H1 (cell line): ENCODE results near the gene PLPPR1. TPM values are rescaled to one million over a fixed set of nuclear protein-coding genes. Genes with fewer than 3 reads are reported as not detected.

Experiments used
- CTCF ChIA-PET: fragments of 300-600 bp; sonication (Branson Sonifier 250); formaldehyde crosslinking; loops from one replicate; lab custom pipeline; 2021; ENCODE audit not compliant: partially characterized antibody; lab: Charles Lee
- POLR2A ChIA-PET: fragments of 300-600 bp; sonication (Branson Sonifier 250); formaldehyde crosslinking; loops from one replicate; lab custom pipeline; 2021; ENCODE audit warnings: inconsistent platforms; ENCODE audit not compliant: partially characterized antibody; lab: Charles Lee
- DNase-seq, 2 experiments: peaks; one replicate each; pipeline versions ENCODE4 v3.0.0 to v3.0.0-alpha.2; 2010 to 2022; ENCODE audit warnings: low spot score in 2 of 2, low read depth in 1 of 2, mixed read lengths in 1 of 2
- FAIRE-seq: peaks from 2 replicates; lab custom pipeline; 2011; peaks lifted over from hg19 to GRCh38; lab: Jason Lieb, UNC
- H2AFZ ChIP-seq: 2 replicates; pipeline ENCODE4 v1.8.1; 2012; ENCODE audit warnings: low read length, inconsistent platforms
- H2AK5ac ChIP-seq: 2 replicates; pipeline ENCODE4 v1.6.1; 2013; ENCODE audit warnings: low read depth, low read length
- H2BK120ac ChIP-seq: replicated peaks from 2 replicates; pipeline ENCODE3; 2013; ENCODE audit warnings: low read depth, low read length, inconsistent platforms
- H2BK12ac ChIP-seq: 2 replicates; pipeline ENCODE4 v1.6.1; 2013; ENCODE audit warnings: low read depth, low read length
- H2BK15ac ChIP-seq: 2 replicates; pipeline ENCODE4 v1.6.1; 2013; ENCODE audit warnings: low read length
- H2BK20ac ChIP-seq: 2 replicates; pipeline ENCODE4 v1.6.1; 2013; ENCODE audit warnings: low read length
- H2BK5ac ChIP-seq: 2 replicates; pipeline ENCODE4 v1.6.1; 2013; ENCODE audit warnings: low read depth, low read length
- H3K14ac ChIP-seq: 2 replicates; pipeline ENCODE4 v1.6.1; 2013; ENCODE audit warnings: inconsistent platforms; ENCODE audit not compliant: insufficient read length
- H3K18ac ChIP-seq: 2 replicates; pipeline ENCODE4 v1.6.1; 2013; ENCODE audit warnings: low read length; ENCODE audit errors: extremely low read depth
- H3K23ac ChIP-seq: 2 replicates; pipeline ENCODE4 v1.6.1; 2013; ENCODE audit warnings: inconsistent platforms; ENCODE audit not compliant: insufficient read length
- H3K23me2 ChIP-seq: 2 replicates; pipeline ENCODE4 v1.6.1; 2013; ENCODE audit warnings: low read depth, low read length
- H3K27ac ChIP-seq: 2 replicates; pipeline ENCODE4 v1.6.1; 2011; ENCODE audit warnings: low read depth, low read length, inconsistent platforms
- H3K27me3 ChIP-seq, 4 experiments: replicated peaks in 1 of 4; 1 replicate in 1 of 4; 2 replicates in 3 of 4; pipeline versions ENCODE4 v1.6.1 to v1.8.1; 2011 to 2013; ENCODE audit warnings: low read length in 3 of 4, mild to moderate bottlenecking in 3 of 4, inconsistent platforms in 2 of 4, mixed read lengths in 2 of 4, moderate library complexity in 1 of 4; ENCODE audit not compliant: control insufficient read depth in 3 of 4, insufficient read depth in 3 of 4; ENCODE audit errors: extremely low read depth in 1 of 4
- H3K36me3 ChIP-seq, 4 experiments: 2 replicates each; pipeline versions ENCODE4 v1.6.1 to v1.8.1; 2011 to 2013; ENCODE audit warnings: mild to moderate bottlenecking in 4 of 4, low read length in 3 of 4, moderate library complexity in 2 of 4, control low read depth in 1 of 4, inconsistent platforms in 1 of 4; ENCODE audit not compliant: insufficient read depth in 4 of 4, control insufficient read depth in 2 of 4
- H3K4ac ChIP-seq: replicated peaks from 2 replicates; pipeline ENCODE3; 2013; ENCODE audit warnings: low read length, low read depth, mixed read lengths, inconsistent platforms; ENCODE audit not compliant: insufficient read length
- H3K4me1 ChIP-seq, 4 experiments: replicated peaks in 1 of 4; 1 replicate in 1 of 4; 2 replicates in 3 of 4; pipeline versions ENCODE4 v1.6.1 to v1.8.1; 2011 to 2013; ENCODE audit warnings: low read length in 3 of 4, inconsistent platforms in 2 of 4, mixed read lengths in 1 of 4; ENCODE audit not compliant: insufficient read depth in 4 of 4, control insufficient read depth in 3 of 4
- H3K4me2 ChIP-seq, 2 experiments: 2 replicates each; pipeline versions ENCODE4 v1.6.1 to v1.8.1; 2011 to 2013; ENCODE audit warnings: low read depth in 2 of 2, low read length in 2 of 2, control low read depth in 1 of 2, inconsistent platforms in 1 of 2, mild to moderate bottlenecking in 1 of 2; ENCODE audit not compliant: insufficient read depth in 1 of 2
- H3K4me3 ChIP-seq, 4 experiments: fragments of 200-600, 300-600 bp in 1 of 4; sonication (generic), shearing (Covaris generic), sonication (Bioruptor Twin) in 1 of 4; 2 replicates each; pipeline versions ENCODE4 v1.5.1 to v1.8.1; 2011 to 2016; ENCODE audit warnings: low read length in 4 of 4, low read depth in 3 of 4, control low read depth in 2 of 4, inconsistent platforms in 2 of 4, mild to moderate bottlenecking in 2 of 4, mixed read lengths in 1 of 4, moderate library complexity in 1 of 4; ENCODE audit not compliant: insufficient read depth in 2 of 4; ENCODE audit errors: extremely low read depth in 1 of 4
- H3K56ac ChIP-seq: replicated peaks from 2 replicates; pipeline ENCODE3; 2013; ENCODE audit warnings: low read depth, mild to moderate bottlenecking, mixed read lengths, low read length, inconsistent platforms; ENCODE audit not compliant: insufficient read length
- H3K79me1 ChIP-seq: 2 replicates; pipeline ENCODE4 v1.6.1; 2013; ENCODE audit warnings: low read depth, low read length, control low read depth
- H3K79me2 ChIP-seq, 2 experiments: 2 replicates each; pipeline versions ENCODE4 v1.6.1 to v1.8.1; 2012 to 2013; ENCODE audit warnings: low read length in 2 of 2, mild to moderate bottlenecking in 2 of 2, inconsistent platforms in 1 of 2; ENCODE audit not compliant: insufficient read depth in 2 of 2, control insufficient read depth in 1 of 2
- H3K9ac ChIP-seq, 4 experiments: replicated peaks in 1 of 4; 1 replicate in 1 of 4; 2 replicates in 3 of 4; pipeline versions ENCODE4 v1.6.1 to v1.8.1; 2011 to 2013; ENCODE audit warnings: low read depth in 3 of 4, low read length in 3 of 4, control low read depth in 2 of 4, mild to moderate bottlenecking in 2 of 4, moderate library complexity in 2 of 4, inconsistent platforms in 1 of 4; ENCODE audit errors: extremely low read depth in 1 of 4
- H3K9me3 ChIP-seq, 2 experiments: 2 replicates each; pipeline versions ENCODE4 v1.6.1 to v1.8.1; 2012 to 2013; ENCODE audit warnings: mild to moderate bottlenecking in 2 of 2, moderate library complexity in 2 of 2, control low read depth in 1 of 2, inconsistent platforms in 1 of 2, low read depth in 1 of 2, low read length in 1 of 2, mixed read lengths in 1 of 2; ENCODE audit not compliant: insufficient read depth in 2 of 2
- H4K20me1 ChIP-seq, 2 experiments: replicated peaks in 1 of 2; 2 replicates each; pipeline versions ENCODE3 to v1.8.1; 2011 to 2013; ENCODE audit warnings: inconsistent platforms in 2 of 2, low read length in 2 of 2, mild to moderate bottlenecking in 1 of 2; ENCODE audit not compliant: insufficient read depth in 2 of 2, control insufficient read depth in 1 of 2
- H4K5ac ChIP-seq: 2 replicates; pipeline ENCODE4 v1.6.1; 2013; ENCODE audit warnings: low read length, low read depth, mixed read lengths, inconsistent platforms; ENCODE audit not compliant: insufficient read length
- H4K8ac ChIP-seq: 2 replicates; pipeline ENCODE4 v1.8.0; 2013; ENCODE audit warnings: mild to moderate bottlenecking, moderate library complexity, low read length, inconsistent platforms; ENCODE audit not compliant: insufficient read depth; ENCODE audit errors: extremely low read depth
- H4K91ac ChIP-seq: replicated peaks from 2 replicates; pipeline ENCODE3; 2013; ENCODE audit warnings: low read length, mixed read lengths, inconsistent platforms; ENCODE audit not compliant: insufficient read length
- CBX8 ChIP-seq: fragments of 300-800, 300-1000 bp; sonication (generic); IDR thresholded peaks from 2 replicates; pipeline ENCODE4 v1.7.1; 2016; ENCODE audit warnings: low read depth, low read length, borderline replicate concordance
- CEBPB ChIP-seq: IDR thresholded peaks from 2 replicates; pipeline ENCODE4 v1.6.1; 2012; ENCODE audit warnings: low read depth, low read length
- EGR1 ChIP-seq: IDR thresholded peaks from 2 replicates; pipeline ENCODE4 v1.6.1; 2011; ENCODE audit warnings: low read depth, low read length, borderline replicate concordance
- FOSL1 ChIP-seq: IDR thresholded peaks from 2 replicates; pipeline ENCODE4 v1.6.1; 2011; ENCODE audit warnings: mild to moderate bottlenecking, low read depth, low read length, moderate library complexity; ENCODE audit not compliant: insufficient read depth
- GABPA ChIP-seq: IDR thresholded peaks from 2 replicates; pipeline ENCODE4 v1.6.1; 2011; ENCODE audit warnings: mild to moderate bottlenecking, low read length, moderate library complexity, borderline replicate concordance; ENCODE audit not compliant: insufficient read depth
- GTF2F1 ChIP-seq: IDR thresholded peaks from 2 replicates; pipeline ENCODE4 v1.6.1; 2012; ENCODE audit warnings: low read depth, low read length, improper control_type of control experiment, borderline replicate concordance
- KDM5A ChIP-seq: fragments of 200-600 bp; IDR thresholded peaks from 2 replicates; pipeline ENCODE4 v1.7.1; 2012; ENCODE audit warnings: mild to moderate bottlenecking, low read length, inconsistent platforms, mixed read lengths
- PHF8 ChIP-seq: fragments of 200-600 bp; sonication (generic); conservative IDR thresholded peaks from 2 replicates; pipeline ENCODE4 v1.7.1; 2012; ENCODE audit warnings: low read depth, mild to moderate bottlenecking, inconsistent platforms, low read length, moderate library complexity
- POU5F1 ChIP-seq: IDR thresholded peaks from 2 replicates; pipeline ENCODE4 v1.6.1; 2011; ENCODE audit warnings: low read depth, mild to moderate bottlenecking, low read length, moderate library complexity
- RNF2 ChIP-seq: fragments of 200-900, 300-1000 bp; sonication (generic); IDR thresholded peaks from 2 replicates; pipeline ENCODE4 v1.7.1; 2016; ENCODE audit warnings: borderline replicate concordance, low read depth, mild to moderate bottlenecking, antibody characterized with exemption, low read length; ENCODE audit not compliant: poor library complexity, severe bottlenecking; ENCODE audit errors: missing control alignments
- SIX5 ChIP-seq: IDR thresholded peaks from 2 replicates; pipeline ENCODE4 v1.6.1; 2011; ENCODE audit warnings: mild to moderate bottlenecking, low read depth, low read length
- TCF12 ChIP-seq: IDR thresholded peaks from 2 replicates; pipeline ENCODE4 v1.6.1; 2011; ENCODE audit warnings: low read depth, mild to moderate bottlenecking, low read length
- TEAD4 ChIP-seq: IDR thresholded peaks from 2 replicates; pipeline ENCODE4 v1.6.1; 2012; ENCODE audit warnings: low read depth, low read length, inconsistent platforms, mixed read lengths
- YY1 ChIP-seq: IDR thresholded peaks from 2 replicates; pipeline ENCODE4 v1.6.1; 2011; ENCODE audit warnings: low read depth, mild to moderate bottlenecking, low read length
- WGBS, 2 experiments: shearing (Covaris generic) in 1 of 2; methylation state at CpG; one replicate each; pipeline versions ENCODE4 v1.1.6 to v1.1.7; 2013 to 2015; ENCODE audit warnings: low lambda C conversion rate in 2 of 2, mixed read lengths in 2 of 2, inconsistent platforms in 1 of 2, low coverage in 1 of 2, missing lambda C conversion rate in 1 of 2; ENCODE audit not compliant: insufficient replicate concordance in 2 of 2, insufficient coverage in 1 of 2, insufficient read length in 1 of 2; ENCODE audit errors: extremely low coverage in 1 of 2, missing lambda C conversion rate in 1 of 2; 5-methylcytosine and 5-hydroxymethylcytosine counted together
- polyA plus RNA-seq, 7 experiments: library from polyadenylated mRNA; depleted of rRNA in 3 of 7; stranded (reverse) in 5 of 7; unstranded in 2 of 7; fragments of >200 nt in 5 of 7; fragments of 200-250 nt in 2 of 7; gene quantifications; 1 replicate in 5 of 7; 2 replicates in 1 of 7; 4 replicates in 1 of 7; pipeline versions ENCODE4 v1.2.1 to v1.2.3, GENCODE V29; 2011 to 2013; ENCODE audit warnings: missing spikeins in 2 of 7, mixed read lengths in 2 of 7
- total RNA-seq: library from RNA; stranded (reverse); fragmentation: NEBNext Ultra II Directional; extraction: Animal tissue kit (Norgen Biotek cat#: 25700); gene quantifications from 2 replicates; pipeline ENCODE4 v1.2.1, GENCODE V29; 2021
- TF ChIP-seq, protein P1 (sequence below): IDR thresholded peaks from 2 replicates; pipeline ENCODE4 v1.6.1; 2012; ENCODE audit warnings: inconsistent platforms

Gene PLPPR1
- total and polyA plus RNA-seq, 2 of the 8 experiments (the other 6 are each of a cell fraction or from before 2014, with no cell fraction given), result 1.4 to 1.8 TPM

DNA sequence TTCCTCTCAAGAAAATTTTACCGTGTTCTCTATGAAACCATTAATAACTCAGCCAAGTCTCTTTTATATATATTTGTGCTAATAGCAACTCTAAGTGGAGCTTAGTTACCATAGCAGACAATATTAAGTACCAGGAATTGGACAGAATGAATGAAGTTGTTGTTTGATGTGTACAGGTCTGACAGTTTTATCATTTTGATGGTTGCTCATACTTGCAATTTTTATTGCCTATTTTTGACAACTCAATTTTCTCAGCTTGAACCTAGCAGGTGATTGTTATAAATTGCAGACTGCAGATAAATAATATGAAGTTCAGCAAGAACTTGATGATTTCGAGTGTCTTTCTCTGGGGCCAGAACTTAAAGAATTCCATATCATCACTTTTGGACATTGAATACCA, 163.2 kb downstream of the PLPPR1 start:
- no peaks in the 10 kb centered on the region for H3K36me3 ChIP-seq
- H3K9me3 ChIP-seq, result no peaks in the 10 kb centered on the region
- H3K23ac ChIP-seq, result no peak overlapping the region
- H4K8ac ChIP-seq, result no peak overlapping the region
- no peak overlapping the region for H3K56ac ChIP-seq
- H3K79me1 ChIP-seq, result no peaks in the 10 kb centered on the region
- no peak overlapping the region for H2AFZ ChIP-seq
- H2BK20ac ChIP-seq, result no peak overlapping the region
- no peak overlapping the region for H2BK12ac ChIP-seq
- H3K9ac ChIP-seq, result no peak overlapping the region
- no peaks in the 10 kb centered on the region for H3K23me2 ChIP-seq
- H2BK120ac ChIP-seq, result no peak overlapping the region
- H3K79me2 ChIP-seq, result no peaks in the 10 kb centered on the region
- FAIRE-seq (no peak), DNase-seq (no peak)
- no peak overlapping the region for H4K91ac ChIP-seq
- H3K4me3 ChIP-seq, result no peak overlapping the region
- H3K27ac ChIP-seq, result no peak overlapping the region
- POLR2A ChIA-PET, result no interaction called here
- H3K18ac ChIP-seq, result no peak overlapping the region
- CTCF ChIA-PET, result interaction anchor here (0.6 kb wide), 1 partner anchor 127 kb away, joined by 3 read pairs; no protein-coding TSS in a partner anchor
- H3K14ac ChIP-seq, result no peak overlapping the region
- no peak overlapping the region for H2BK5ac ChIP-seq
- no peaks in the 10 kb centered on the region for H4K20me1 ChIP-seq
- H3K27me3 ChIP-seq, result no peaks in the 10 kb centered on the region
- H2BK15ac ChIP-seq, result no peak overlapping the region
- H3K4me1 ChIP-seq, result no peaks in the 10 kb centered on the region
- 98% methylated on average over 2 of the region's 2 CpGs; no CpG with 5 or more reads in 1 of the 2 experiments for WGBS, 2 experiments
- no peak overlapping the region for H3K4ac ChIP-seq
- no peak overlapping the region for H4K5ac ChIP-seq
- no peak overlapping the region for H2AK5ac ChIP-seq
- no peak overlapping the region for H3K4me2 ChIP-seq
- TF ChIP-seq TEAD4 (no peak), KDM5A (no peak), CBX8 (no peak), POU5F1 (no peak), EGR1 (no peak), YY1 (no peak), RNF2 (no peak), PHF8 (no peak), CEBPB (no peak), GTF2F1 (no peak), SIX5 (no peak), GABPA (no peak), FOSL1 (no peak), TCF12 (no peak)
- TF ChIP-seq, protein P1, sequence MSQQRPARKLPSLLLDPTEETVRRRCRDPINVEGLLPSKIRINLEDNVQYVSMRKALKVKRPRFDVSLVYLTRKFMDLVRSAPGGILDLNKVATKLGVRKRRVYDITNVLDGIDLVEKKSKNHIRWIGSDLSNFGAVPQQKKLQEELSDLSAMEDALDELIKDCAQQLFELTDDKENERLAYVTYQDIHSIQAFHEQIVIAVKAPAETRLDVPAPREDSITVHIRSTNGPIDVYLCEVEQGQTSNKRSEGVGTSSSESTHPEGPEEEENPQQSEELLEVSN, result no peak
